ENCODE data around the gene NRL. TPM values are rescaled to one million over a fixed set of nuclear protein-coding genes. Genes with fewer than 3 reads are reported as not detected.

Gene NRL
- polyA plus RNA-seq, 2 donors = 0.86 to 1.4 TPM

DNA sequence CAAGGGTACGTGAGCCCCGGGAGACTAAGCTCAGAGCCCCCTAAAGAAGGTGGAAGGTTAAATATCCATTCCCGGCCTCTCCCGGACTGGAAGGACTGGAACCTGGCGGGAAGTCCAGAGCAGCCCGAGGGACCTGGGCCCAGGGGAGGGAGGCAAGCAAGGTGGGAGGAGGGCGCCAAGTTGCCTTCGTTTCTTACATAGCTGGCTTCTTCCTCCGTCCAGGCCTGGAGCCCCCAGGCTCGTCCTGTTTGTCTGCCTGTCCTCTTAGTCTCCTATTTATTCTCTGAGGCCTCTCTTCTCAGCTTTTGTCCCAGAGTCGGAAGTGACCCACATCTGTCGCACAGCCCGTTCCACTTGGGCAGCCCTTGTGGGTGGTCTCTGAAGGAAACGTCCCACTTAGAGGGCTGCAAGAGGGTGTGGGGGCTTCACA is 19.9 kb downstream of the NRL start:
- Histone ChIP-seq H3K27me3 (ENCODE audit: control insufficient read depth in 1 of 2, insufficient read depth in 2 of 2, low read length in 2 of 2) (no peaks in the 10 kb centered on the region), H3K4me1 (ENCODE audit: control insufficient read depth in 2 of 2, insufficient read depth in 2 of 2, low read length in 1 of 2) (peaks cover 2 to 15% of the 10 kb centered on the region in 2 donors), H3K27ac (ENCODE audit: low read depth in 2 of 2, low read length in 1 of 2) (peak overlapping the region; percentile 97 to 98), H3K9me3 (ENCODE audit: control insufficient read depth in 2 of 2, insufficient read depth in 1 of 2, low read depth in 1 of 2, low read length in 1 of 2) (no peaks in the 10 kb centered on the region), H3K36me3 (ENCODE audit: control insufficient read depth in 2 of 2, insufficient read depth in 2 of 2, low read length in 1 of 2) (peaks cover 3% of the 10 kb centered on the region in 2 donors), H3K4me3 (ENCODE audit: low read depth in 1 of 2, low read length in 2 of 2) (peak overlapping the region; percentile 70 to 86)
- 4 to 9% methylated on average over 12 to 14 of the region's 14 CpGs for WGBS, 2 donors

DNA sequence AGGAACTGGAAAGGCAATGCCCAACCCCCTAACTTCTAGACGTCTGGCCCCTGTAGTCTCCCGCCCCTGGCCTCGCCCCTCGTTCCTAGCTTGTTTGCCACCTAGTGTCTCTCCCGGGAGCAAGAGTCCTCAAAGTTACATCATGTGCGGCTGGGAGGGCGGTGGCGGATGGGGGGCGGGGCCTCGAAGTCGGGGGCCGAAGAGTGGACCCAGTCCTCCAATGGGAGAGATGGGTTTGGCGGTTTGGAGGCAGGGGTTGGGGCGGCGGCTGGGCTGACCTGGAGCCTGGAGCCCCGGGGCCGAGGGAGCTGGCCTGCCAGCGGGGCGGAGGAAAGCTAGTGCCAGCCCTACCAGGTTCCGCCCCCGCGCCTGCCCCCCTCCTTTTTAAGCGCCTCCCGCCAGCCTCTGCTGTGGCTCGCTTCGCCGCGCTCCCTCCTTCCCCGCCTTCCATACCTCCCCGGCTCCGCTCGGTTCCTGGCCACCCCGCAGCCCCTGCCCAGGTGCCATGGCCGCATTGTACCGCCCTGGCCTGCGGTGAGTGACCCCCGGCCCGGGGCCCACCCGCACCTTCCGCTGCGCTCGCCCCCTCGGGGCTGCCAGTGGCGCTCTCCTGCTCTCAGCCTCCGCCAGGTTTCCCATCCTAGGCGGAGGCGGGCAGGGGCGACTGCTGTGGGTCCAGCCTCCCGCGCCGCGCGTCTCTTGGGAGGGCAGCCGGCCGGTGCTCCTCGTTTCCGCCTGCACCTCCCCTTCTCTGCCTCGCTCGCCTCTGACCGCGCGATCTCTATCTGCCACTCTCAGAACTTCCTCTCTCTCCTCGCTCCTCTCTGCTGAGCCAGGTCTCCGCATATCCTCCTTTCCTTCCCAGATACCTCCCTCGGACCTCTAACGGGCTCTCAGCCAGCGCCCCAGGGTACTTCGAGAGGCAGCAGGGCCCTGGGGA is 20.6 kb downstream of the NRL start, which contains the start of gene PCK2:
Gene PCK2, plus strand, starts transcription at position 411 of the 940 bp plus-strand sequence. Its CDS starts 95 bp downstream, at position 506.
- H3K36me3 ChIP-seq (ENCODE audit: control insufficient read depth in 2 of 2, insufficient read depth in 2 of 2, low read length in 1 of 2) = peaks cover 3% of the 10 kb centered on the region in 2 donors
- peak within 1 kb of the TSS; percentile 70 to 86 for H3K4me3 ChIP-seq (ENCODE audit: low read depth in 1 of 2, low read length in 2 of 2)
- WGBS, 2 donors = 0 to 1% methylated on average over 41 to 68 of the region's 68 CpGs
- H3K27me3 ChIP-seq (ENCODE audit: control insufficient read depth in 1 of 2, insufficient read depth in 2 of 2, low read length in 2 of 2) = no peaks in the 10 kb centered on the region
- H3K9me3 ChIP-seq (ENCODE audit: control insufficient read depth in 2 of 2, insufficient read depth in 1 of 2, low read depth in 1 of 2, low read length in 1 of 2) = no peaks in the 10 kb centered on the region
- peak within 1 kb of the TSS; percentile 97 to 98 for H3K27ac ChIP-seq (ENCODE audit: low read depth in 2 of 2, low read length in 1 of 2)
- H3K4me1 ChIP-seq (ENCODE audit: control insufficient read depth in 2 of 2, insufficient read depth in 2 of 2, low read length in 1 of 2) = peaks cover 2 to 15% of the 10 kb centered on the region in 2 donors

- Histone ChIP-seq H3K4me3 (ENCODE audit: low read depth in 1 of 2, low read length in 2 of 2) (peak overlapping the region; percentile 70 to 86), H3K27ac (ENCODE audit: low read depth in 2 of 2, low read length in 1 of 2) (peak overlapping the region; percentile 97 to 98), H3K9me3 (ENCODE audit: control insufficient read depth in 2 of 2, insufficient read depth in 1 of 2, low read depth in 1 of 2, low read length in 1 of 2) (no peaks in the 10 kb centered on the region), H3K36me3 (ENCODE audit: control insufficient read depth in 2 of 2, insufficient read depth in 2 of 2, low read length in 1 of 2) (peaks cover 2 to 3% of the 10 kb centered on the region in 2 donors), H3K4me1 (ENCODE audit: control insufficient read depth in 2 of 2, insufficient read depth in 2 of 2, low read length in 1 of 2) (peaks cover 2 to 13% of the 10 kb centered on the region in 2 donors), H3K27me3 (ENCODE audit: control insufficient read depth in 1 of 2, insufficient read depth in 2 of 2, low read length in 2 of 2) (no peaks in the 10 kb centered on the region)
- 67 to 76% methylated on average over 19 of the region's 19 CpGs for WGBS, 2 donors
Measured at GRCh38 chr14:24093207-24093900, 21.4 kb downstream of the NRL start.

DNA sequence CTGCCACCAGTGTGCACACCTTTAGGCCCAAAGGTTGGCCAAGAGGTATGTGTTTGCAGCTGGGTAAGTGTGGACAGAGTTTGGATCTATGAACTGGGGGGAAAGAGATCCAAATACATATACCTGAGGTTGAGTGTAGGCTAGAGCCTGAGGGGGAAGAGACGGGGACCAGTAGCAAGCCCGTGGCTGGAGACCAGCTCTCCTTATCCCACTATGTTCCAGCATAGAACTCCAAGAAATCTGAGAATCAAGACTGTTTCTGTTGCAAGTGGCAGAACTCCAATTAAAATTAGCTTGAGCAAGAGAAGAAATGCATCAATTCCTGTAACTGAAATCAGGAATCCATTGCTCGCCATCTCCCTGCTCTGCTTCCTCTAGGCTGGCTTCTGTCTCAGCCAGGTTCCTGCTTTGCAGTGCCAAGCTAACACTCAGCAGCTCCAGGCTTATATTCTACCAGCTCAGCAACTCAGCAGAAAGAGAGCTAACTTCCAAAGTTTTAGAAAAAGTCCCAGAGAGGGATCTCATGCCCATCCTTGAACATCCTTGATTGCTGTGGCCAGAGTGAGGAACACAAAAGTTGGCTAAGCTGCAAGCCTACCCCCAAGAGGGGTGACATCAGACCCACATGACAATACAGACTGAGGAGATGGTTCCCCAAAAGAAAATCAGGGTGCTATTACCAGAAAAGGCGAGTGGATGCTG is 22.1 kb downstream of the NRL start:
- 83 to 89% methylated on average over 4 of the region's 4 CpGs for WGBS, 2 donors
- H3K36me3 ChIP-seq (ENCODE audit: control insufficient read depth in 2 of 2, insufficient read depth in 2 of 2, low read length in 1 of 2) = no peaks in the 10 kb centered on the region
- no peak overlapping the region for H3K4me3 ChIP-seq (ENCODE audit: low read depth in 1 of 2, low read length in 2 of 2)
- H3K27me3 ChIP-seq (ENCODE audit: control insufficient read depth in 1 of 2, insufficient read depth in 2 of 2, low read length in 2 of 2) = no peaks in the 10 kb centered on the region
- peaks cover 2 to 13% of the 10 kb centered on the region in 2 donors for H3K4me1 ChIP-seq (ENCODE audit: control insufficient read depth in 2 of 2, insufficient read depth in 2 of 2, low read length in 1 of 2)
- peak overlapping the region in 1 of 2 donors; percentile 98 for H3K27ac ChIP-seq (ENCODE audit: low read depth in 2 of 2, low read length in 1 of 2)
- H3K9me3 ChIP-seq (ENCODE audit: control insufficient read depth in 2 of 2, insufficient read depth in 1 of 2, low read depth in 1 of 2, low read length in 1 of 2) = no peaks in the 10 kb centered on the region

GRCh38 chr14:24092110-24092504 is 22.6 kb downstream of the NRL start:
- Histone ChIP-seq H3K36me3 (ENCODE audit: control insufficient read depth in 2 of 2, insufficient read depth in 2 of 2, low read length in 1 of 2) (no peaks in the 10 kb centered on the region), H3K9me3 (ENCODE audit: control insufficient read depth in 2 of 2, insufficient read depth in 1 of 2, low read depth in 1 of 2, low read length in 1 of 2) (no peaks in the 10 kb centered on the region), H3K4me1 (ENCODE audit: control insufficient read depth in 2 of 2, insufficient read depth in 2 of 2, low read length in 1 of 2) (peaks cover 2 to 13% of the 10 kb centered on the region in 2 donors), H3K4me3 (ENCODE audit: low read depth in 1 of 2, low read length in 2 of 2) (no peak overlapping the region), H3K27ac (ENCODE audit: low read depth in 2 of 2, low read length in 1 of 2) (no peak overlapping the region), H3K27me3 (ENCODE audit: control insufficient read depth in 1 of 2, insufficient read depth in 2 of 2, low read length in 2 of 2) (no peaks in the 10 kb centered on the region)

DNA sequence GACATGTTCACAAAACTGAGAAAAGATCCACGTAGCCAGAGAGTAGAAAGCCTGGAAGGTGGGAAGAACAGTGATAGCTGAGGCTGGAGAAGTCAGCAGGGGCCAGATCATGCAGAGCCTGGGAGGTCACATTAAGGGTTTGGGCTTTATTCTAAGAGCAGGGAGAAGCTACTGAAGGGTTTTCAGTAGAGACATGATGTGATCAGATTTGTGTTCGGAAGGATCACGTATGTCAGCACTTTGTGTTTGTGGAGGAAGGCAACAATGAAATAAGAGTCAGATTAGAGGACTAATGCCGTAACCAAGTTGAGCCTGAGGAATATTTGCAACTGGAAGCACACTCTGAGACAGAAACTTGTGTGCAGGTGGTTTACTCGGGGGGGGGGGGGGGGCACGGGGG is 24.9 kb downstream of the NRL start:
- 83 to 93% methylated on average over 4 to 6 of the region's 6 CpGs for WGBS, 2 donors
- Histone ChIP-seq H3K4me3 (ENCODE audit: low read depth in 1 of 2, low read length in 2 of 2) (no peak overlapping the region), H3K9me3 (ENCODE audit: control insufficient read depth in 2 of 2, insufficient read depth in 1 of 2, low read depth in 1 of 2, low read length in 1 of 2) (no peaks in the 10 kb centered on the region), H3K27ac (ENCODE audit: low read depth in 2 of 2, low read length in 1 of 2) (no peak overlapping the region), H3K27me3 (ENCODE audit: control insufficient read depth in 1 of 2, insufficient read depth in 2 of 2, low read length in 2 of 2) (no peaks in the 10 kb centered on the region), H3K36me3 (ENCODE audit: control insufficient read depth in 2 of 2, insufficient read depth in 2 of 2, low read length in 1 of 2) (no peaks in the 10 kb centered on the region), H3K4me1 (ENCODE audit: control insufficient read depth in 2 of 2, insufficient read depth in 2 of 2, low read length in 1 of 2) (peaks cover 0 to 4% of the 10 kb centered on the region in 2 donors)

GRCh38 chr14:24088095-24088494 is 26.7 kb downstream of the NRL start:
- Histone ChIP-seq H3K36me3 (ENCODE audit: control insufficient read depth in 2 of 2, insufficient read depth in 2 of 2, low read length in 1 of 2) (no peaks in the 10 kb centered on the region), H3K27me3 (ENCODE audit: control insufficient read depth in 1 of 2, insufficient read depth in 2 of 2, low read length in 2 of 2) (no peaks in the 10 kb centered on the region), H3K4me1 (ENCODE audit: control insufficient read depth in 2 of 2, insufficient read depth in 2 of 2, low read length in 1 of 2) (no peaks in the 10 kb centered on the region), H3K9me3 (ENCODE audit: control insufficient read depth in 2 of 2, insufficient read depth in 1 of 2, low read depth in 1 of 2, low read length in 1 of 2) (no peaks in the 10 kb centered on the region), H3K27ac (ENCODE audit: low read depth in 2 of 2, low read length in 1 of 2) (no peak overlapping the region), H3K4me3 (ENCODE audit: low read depth in 1 of 2, low read length in 2 of 2) (no peak overlapping the region)
- 79 to 88% methylated on average over 2 of the region's 2 CpGs for WGBS, 2 donors

DNA sequence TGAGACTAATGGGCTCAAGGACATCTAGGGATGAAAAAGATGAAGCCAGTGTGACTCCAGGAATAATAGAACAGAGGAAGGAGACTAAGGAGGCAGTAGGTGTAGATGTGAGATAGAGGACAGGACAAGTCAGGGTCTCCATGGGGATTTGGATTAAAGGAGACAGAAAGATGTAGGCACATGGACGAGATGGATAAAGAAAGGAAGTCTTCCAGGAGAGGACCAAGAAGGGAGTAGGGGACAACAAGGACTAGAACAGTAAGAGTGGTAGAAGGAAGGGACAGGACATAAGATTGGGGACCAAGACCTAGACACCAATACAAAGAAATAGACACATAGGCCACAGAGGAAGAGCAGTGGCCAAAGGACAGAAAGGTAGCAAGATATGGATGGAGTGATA is 27.7 kb downstream of the NRL start:
- Histone ChIP-seq H3K27me3 (ENCODE audit: control insufficient read depth in 1 of 2, insufficient read depth in 2 of 2, low read length in 2 of 2) (no peaks in the 10 kb centered on the region), H3K9me3 (ENCODE audit: control insufficient read depth in 2 of 2, insufficient read depth in 1 of 2, low read depth in 1 of 2, low read length in 1 of 2) (no peaks in the 10 kb centered on the region), H3K36me3 (ENCODE audit: control insufficient read depth in 2 of 2, insufficient read depth in 2 of 2, low read length in 1 of 2) (no peaks in the 10 kb centered on the region), H3K4me3 (ENCODE audit: low read depth in 1 of 2, low read length in 2 of 2) (no peak overlapping the region), H3K4me1 (ENCODE audit: control insufficient read depth in 2 of 2, insufficient read depth in 2 of 2, low read length in 1 of 2) (no peaks in the 10 kb centered on the region), H3K27ac (ENCODE audit: low read depth in 2 of 2, low read length in 1 of 2) (no peak overlapping the region)
- WGBS, 2 donors = 78 to 87% methylated on average over 1 of the region's 1 CpG

- Histone ChIP-seq H3K27ac (ENCODE audit: low read depth in 2 of 2, low read length in 1 of 2) (no peak overlapping the region), H3K9me3 (ENCODE audit: control insufficient read depth in 2 of 2, insufficient read depth in 1 of 2, low read depth in 1 of 2, low read length in 1 of 2) (no peaks in the 10 kb centered on the region), H3K4me3 (ENCODE audit: low read depth in 1 of 2, low read length in 2 of 2) (no peak overlapping the region)
Measured at GRCh38 chr14:24086193-24086955, 28.4 kb downstream of the NRL start.

More at GRCh38 chr14:24086193-24086955, 28.4 kb downstream of the NRL start:
- no peaks in the 10 kb centered on the region for H3K27me3 ChIP-seq (ENCODE audit: control insufficient read depth in 1 of 2, insufficient read depth in 2 of 2, low read length in 2 of 2)
- H3K4me1 ChIP-seq (ENCODE audit: control insufficient read depth in 2 of 2, insufficient read depth in 2 of 2, low read length in 1 of 2) = peaks cover 0 to 3% of the 10 kb centered on the region in 2 donors
- H3K36me3 ChIP-seq (ENCODE audit: control insufficient read depth in 2 of 2, insufficient read depth in 2 of 2, low read length in 1 of 2) = no peaks in the 10 kb centered on the region
- WGBS, 2 donors = 64 to 78% methylated on average over 3 of the region's 3 CpGs
